Right atrium auricular region (tissue), 2 donors: Measurements from ENCODE around the gene PLEKHM2. TPM values are rescaled to one million over a fixed set of nuclear protein-coding genes. Genes with fewer than 3 reads are reported as not detected.

Experiments
- DNase-seq: peaks from one replicate; pipeline ENCODE4 v3.0.0-alpha.2; 2019; ENCODE audit warnings: low spot score
- H3K27ac ChIP-seq, 2 donors: fragments of 200-600 bp; sonication (generic); 1 replicate in 1 of 2; 2 replicates in 1 of 2; pipeline ENCODE4 v1.5.1; 2016 to 2019
- H3K27me3 ChIP-seq, 2 donors: fragments of 200-600 bp; sonication (generic); one replicate each; pipeline versions ENCODE4 v1.5.1 to v1.6.0; 2017 to 2019
- H3K36me3 ChIP-seq: fragments of 200-600 bp; sonication (generic); one replicate; pipeline ENCODE4 v1.5.1; 2016
- H3K4me1 ChIP-seq, 2 donors: fragments of 200-600 bp; sonication (generic); one replicate each; pipeline versions ENCODE4 v1.5.1 to v1.6.0; 2017 to 2019
- H3K4me3 ChIP-seq, 2 donors: fragments of 200-600 bp; sonication (generic); 1 replicate in 1 of 2; 2 replicates in 1 of 2; pipeline ENCODE4 v1.5.1; 2017 to 2019; ENCODE audit warnings: mild to moderate bottlenecking in 1 of 2, moderate library complexity in 1 of 2
- H3K9me3 ChIP-seq, 2 donors: fragments of 200-600 bp; sonication (generic); one replicate each; pipeline ENCODE4 v1.5.1; 2019
- total RNA-seq, 2 donors: library from RNA; depleted of rRNA; stranded (reverse); fragments of >200 nt; gene quantifications; one replicate each; pipeline ENCODE4 v1.1.0, GENCODE V29; 2016
- TF ChIP-seq, protein P1 (sequence below), 2 donors: fragments of 200-600 bp; sonication (generic); IDR thresholded peaks; one replicate each; pipeline ENCODE4 v1.5.1; 2019; ENCODE audit warnings: antibody characterized with exemption in 2 of 2

PLEKHM2 gene
- 10 to 100 TPM; 53.6 to 78.1 TPM for total RNA-seq

DNA sequence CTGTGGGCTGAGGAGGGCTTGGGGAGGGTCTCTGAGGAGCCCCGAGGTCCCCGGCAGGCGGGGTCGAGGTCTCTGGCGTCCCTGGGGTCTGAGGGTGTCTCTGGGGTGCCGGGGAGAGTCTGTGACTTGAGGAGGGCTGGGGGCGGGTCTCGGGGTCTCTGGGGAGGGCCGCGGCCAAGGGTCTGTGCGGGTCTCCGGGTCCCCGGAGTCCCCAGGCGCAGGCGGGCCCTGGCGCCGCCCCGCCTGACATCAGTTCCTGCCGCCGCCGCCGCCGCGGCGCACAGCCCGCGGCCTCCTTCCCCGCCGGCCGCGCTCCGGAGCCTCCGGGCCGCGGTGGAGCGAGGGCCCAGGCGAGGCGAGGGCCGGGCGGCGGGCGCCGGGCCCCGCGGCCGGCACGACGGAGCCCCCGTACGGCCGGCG is at the start of gene PLEKHM2:
Gene PLEKHM2, plus strand, starts transcription at position 279 of the 420 bp plus-strand sequence. CDS start 239 bp downstream, outside the sequence.
- Histone ChIP-seq H3K27me3 (no peaks in the 10 kb centered on the region), H3K4me1 (peaks cover 0 to 54% of the 10 kb centered on the region in 2 donors), H3K9me3 (no peaks in the 10 kb centered on the region), H3K4me3 (peak within 1 kb of the TSS; percentile 77 to 98), H3K36me3 (no peaks in the 10 kb centered on the region), H3K27ac (peak within 1 kb of the TSS; percentile 98)
- TF ChIP-seq, protein P1, sequence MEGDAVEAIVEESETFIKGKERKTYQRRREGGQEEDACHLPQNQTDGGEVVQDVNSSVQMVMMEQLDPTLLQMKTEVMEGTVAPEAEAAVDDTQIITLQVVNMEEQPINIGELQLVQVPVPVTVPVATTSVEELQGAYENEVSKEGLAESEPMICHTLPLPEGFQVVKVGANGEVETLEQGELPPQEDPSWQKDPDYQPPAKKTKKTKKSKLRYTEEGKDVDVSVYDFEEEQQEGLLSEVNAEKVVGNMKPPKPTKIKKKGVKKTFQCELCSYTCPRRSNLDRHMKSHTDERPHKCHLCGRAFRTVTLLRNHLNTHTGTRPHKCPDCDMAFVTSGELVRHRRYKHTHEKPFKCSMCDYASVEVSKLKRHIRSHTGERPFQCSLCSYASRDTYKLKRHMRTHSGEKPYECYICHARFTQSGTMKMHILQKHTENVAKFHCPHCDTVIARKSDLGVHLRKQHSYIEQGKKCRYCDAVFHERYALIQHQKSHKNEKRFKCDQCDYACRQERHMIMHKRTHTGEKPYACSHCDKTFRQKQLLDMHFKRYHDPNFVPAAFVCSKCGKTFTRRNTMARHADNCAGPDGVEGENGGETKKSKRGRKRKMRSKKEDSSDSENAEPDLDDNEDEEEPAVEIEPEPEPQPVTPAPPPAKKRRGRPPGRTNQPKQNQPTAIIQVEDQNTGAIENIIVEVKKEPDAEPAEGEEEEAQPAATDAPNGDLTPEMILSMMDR (IDR thresholded peaks at IDR 0.05): no peak
- no peak for DNase-seq

GRCh38 chr1:15636436-15636835 is 47.7 kb upstream of the PLEKHM2 start:
- no peaks in the 10 kb centered on the region for H3K27me3 ChIP-seq
- no peak overlapping the region for H3K27ac ChIP-seq
- H3K4me1 ChIP-seq: no peaks in the 10 kb centered on the region
- no peak for DNase-seq
- peaks cover 74% of the 10 kb centered on the region for H3K36me3 ChIP-seq
- H3K9me3 ChIP-seq: no peaks in the 10 kb centered on the region
- TF ChIP-seq, protein P1 (IDR thresholded peaks at IDR 0.05): no peak
- H3K4me3 ChIP-seq: no peak overlapping the region

- H3K27me3 ChIP-seq: no peaks in the 10 kb centered on the region
- peaks cover 72% of the 10 kb centered on the region for H3K36me3 ChIP-seq
- H3K4me3 ChIP-seq: no peak overlapping the region
- H3K27ac ChIP-seq: no peak overlapping the region
- no peaks in the 10 kb centered on the region for H3K9me3 ChIP-seq
- H3K4me1 ChIP-seq: no peaks in the 10 kb centered on the region
- no peak for DNase-seq
- TF ChIP-seq, protein P1 (IDR thresholded peaks at IDR 0.05): no peak
Observed at GRCh38 chr1:15637826-15638225, 46.3 kb upstream of the PLEKHM2 start.

DNA sequence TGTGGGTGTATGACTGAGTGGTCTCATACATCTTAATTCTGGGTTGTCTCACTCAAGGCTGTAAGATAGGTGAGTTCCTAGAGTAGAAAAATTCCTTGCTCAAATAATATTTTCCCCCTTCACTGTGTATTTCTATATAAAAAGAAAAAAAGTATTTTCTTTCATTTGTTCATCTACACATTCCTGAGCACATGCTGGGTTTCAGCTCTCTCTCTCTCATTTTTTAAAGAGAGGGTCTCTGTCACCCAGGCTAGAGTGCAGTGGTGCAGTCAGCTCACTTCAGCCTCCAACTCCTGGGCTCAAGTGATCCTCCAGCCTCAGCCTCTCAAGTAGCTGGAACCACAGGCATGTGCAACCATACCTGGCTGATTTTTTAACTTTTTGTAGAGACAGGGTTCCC is 44.9 kb upstream of the PLEKHM2 start:
- TF ChIP-seq, protein P1 (IDR thresholded peaks at IDR 0.05): no peak
- no peaks in the 10 kb centered on the region for H3K9me3 ChIP-seq
- no peak for DNase-seq
- H3K4me1 ChIP-seq: no peaks in the 10 kb centered on the region
- H3K4me3 ChIP-seq: no peak overlapping the region
- H3K27me3 ChIP-seq: no peaks in the 10 kb centered on the region
- no peak overlapping the region for H3K27ac ChIP-seq
- peaks cover 71% of the 10 kb centered on the region for H3K36me3 ChIP-seq

GRCh38 chr1:15639931-15640330 is 44.2 kb upstream of the PLEKHM2 start:
- TF ChIP-seq, protein P1 (IDR thresholded peaks at IDR 0.05): no peak
- DNase-seq: no peak
- Histone ChIP-seq H3K27ac (no peak overlapping the region), H3K27me3 (no peaks in the 10 kb centered on the region), H3K9me3 (no peaks in the 10 kb centered on the region), H3K36me3 (peaks cover 67% of the 10 kb centered on the region), H3K4me3 (no peak overlapping the region), H3K4me1 (no peaks in the 10 kb centered on the region)

GRCh38 chr1:15640667-15641066 is 43.5 kb upstream of the PLEKHM2 start:
- no peaks in the 10 kb centered on the region for H3K9me3 ChIP-seq
- H3K4me3 ChIP-seq: no peak overlapping the region
- H3K4me1 ChIP-seq: no peaks in the 10 kb centered on the region
- TF ChIP-seq, protein P1 (IDR thresholded peaks at IDR 0.05): no peak
- peaks cover 66% of the 10 kb centered on the region for H3K36me3 ChIP-seq
- H3K27me3 ChIP-seq: no peaks in the 10 kb centered on the region
- H3K27ac ChIP-seq: no peak overlapping the region
- no peak for DNase-seq
